Activated CD4-positive, alpha-beta T cell treated with anti-CD3 and anti-CD28 coated beads, Interleukin-2, amount 50 U/mL, for 16 hours (primary cell): ENCODE measurements around the gene CCDC80.

Experiments
- DNase-seq: peaks from one replicate; pipeline ENCODE4 v3.0.0-alpha.2; 2020

CCDC80 gene

DNA sequence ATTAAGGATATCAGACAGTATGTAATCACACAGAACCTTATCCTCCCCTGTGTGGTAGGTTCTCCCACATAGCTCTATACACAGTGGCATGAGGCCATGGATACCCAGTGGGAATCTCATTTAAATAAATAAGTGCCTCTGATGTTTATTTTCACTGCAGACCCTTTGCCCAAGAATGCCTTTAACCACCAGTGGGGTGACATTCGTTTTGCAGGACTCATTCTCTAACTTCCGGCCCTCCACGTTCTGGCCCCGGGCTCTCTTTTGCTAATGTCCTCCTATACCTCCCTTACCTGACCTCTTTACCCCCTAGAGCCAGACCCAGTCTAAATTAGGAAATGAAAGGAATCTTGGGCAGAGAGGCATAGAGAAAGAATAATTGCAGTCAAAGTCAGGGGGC, 8.3 kb downstream of the CCDC80 start:
- no peak for DNase-seq

- no peak for DNase-seq
Observed at GRCh38 chr3:112631257-112631656, 9.7 kb downstream of the CCDC80 start.

DNA sequence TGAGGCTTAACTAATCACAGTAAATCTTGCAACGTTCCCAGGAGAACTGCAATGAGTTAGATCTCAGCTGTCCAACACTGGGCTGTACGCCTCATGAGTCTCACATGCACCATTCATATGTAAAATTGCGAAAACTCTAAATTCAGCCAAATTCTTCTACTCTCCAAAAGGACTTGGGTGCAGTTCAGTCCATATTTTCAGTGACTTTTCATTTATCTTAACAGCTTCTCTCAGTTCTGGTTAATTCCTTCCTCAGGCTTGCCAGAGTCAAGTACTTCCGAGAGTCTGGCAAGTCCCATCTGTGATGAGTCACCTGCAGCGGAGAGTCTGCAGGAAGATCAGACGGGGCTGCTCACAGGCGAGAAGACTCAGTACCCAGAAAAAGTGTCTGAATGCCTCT, 11.5 kb downstream of the CCDC80 start:
- peak; percentile 35 for DNase-seq

DNA sequence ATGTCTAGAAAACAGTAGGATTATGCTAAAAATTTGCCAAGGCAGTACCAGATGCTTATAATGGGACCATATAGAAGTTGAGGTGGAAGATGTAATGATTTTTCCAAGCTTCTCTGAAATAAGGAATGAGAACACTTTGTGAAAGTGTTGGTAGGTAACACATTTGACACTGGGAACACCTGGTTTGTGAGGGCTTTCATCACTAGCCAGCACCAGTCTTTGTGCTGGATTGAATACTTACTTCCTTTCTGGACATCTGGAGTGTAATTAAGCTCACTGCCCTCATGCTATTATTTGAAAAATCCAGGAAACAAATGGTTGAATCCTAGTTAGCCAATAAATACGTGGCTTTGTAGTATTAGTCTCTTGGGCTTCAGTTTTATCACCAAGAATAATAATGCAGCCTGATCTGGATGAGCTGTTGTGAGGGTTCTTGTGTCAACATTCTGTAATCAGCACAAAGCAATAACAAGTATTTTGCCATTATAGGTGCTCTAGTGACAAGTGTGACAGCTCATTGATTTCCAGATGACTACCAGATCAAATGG, 12.9 kb downstream of the CCDC80 start:
- DNase-seq, result no peak

DNA sequence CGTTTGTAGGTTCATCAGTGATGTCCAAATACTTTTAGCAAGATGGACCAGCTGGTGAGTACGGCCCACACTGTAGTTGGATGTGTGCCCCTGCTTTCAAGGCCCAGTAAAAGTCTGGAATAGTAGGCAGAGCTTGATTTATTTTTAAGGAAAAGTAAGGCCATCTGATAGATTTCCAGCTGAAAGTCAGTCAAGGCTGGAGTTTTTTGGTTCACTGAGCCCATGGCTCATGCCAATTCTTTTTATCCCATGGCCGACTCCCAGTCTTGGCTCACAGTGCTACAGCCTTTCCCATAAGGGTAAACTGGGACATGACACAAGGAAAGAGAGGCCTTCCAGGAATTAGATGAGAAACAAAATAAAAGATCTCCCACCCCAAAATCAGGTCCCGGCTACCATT, 13.5 kb downstream of the CCDC80 start:
- no peak for DNase-seq

DNA sequence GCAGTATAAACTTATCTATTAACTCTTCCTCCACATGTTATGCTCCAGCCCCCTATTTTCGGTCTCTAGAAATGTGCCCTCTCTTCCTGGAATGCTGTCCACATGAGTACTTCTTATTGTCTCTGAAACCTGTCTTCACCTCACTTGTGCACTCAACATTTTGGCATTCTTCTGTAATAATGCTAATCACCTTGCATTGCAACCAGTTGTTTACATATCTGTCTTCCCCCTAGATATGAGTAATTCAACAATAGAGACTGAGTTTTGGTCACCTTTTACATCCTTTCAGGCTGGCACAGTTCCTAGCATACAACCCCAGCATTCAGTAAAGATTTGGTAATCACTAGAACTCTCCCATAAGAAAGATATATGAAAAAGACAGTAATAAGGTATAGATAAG, 17.2 kb downstream of the CCDC80 start:
- no peak for DNase-seq

- no peak for DNase-seq
Observed at GRCh38 chr3:112623213-112623612, 17.7 kb downstream of the CCDC80 start.

DNA sequence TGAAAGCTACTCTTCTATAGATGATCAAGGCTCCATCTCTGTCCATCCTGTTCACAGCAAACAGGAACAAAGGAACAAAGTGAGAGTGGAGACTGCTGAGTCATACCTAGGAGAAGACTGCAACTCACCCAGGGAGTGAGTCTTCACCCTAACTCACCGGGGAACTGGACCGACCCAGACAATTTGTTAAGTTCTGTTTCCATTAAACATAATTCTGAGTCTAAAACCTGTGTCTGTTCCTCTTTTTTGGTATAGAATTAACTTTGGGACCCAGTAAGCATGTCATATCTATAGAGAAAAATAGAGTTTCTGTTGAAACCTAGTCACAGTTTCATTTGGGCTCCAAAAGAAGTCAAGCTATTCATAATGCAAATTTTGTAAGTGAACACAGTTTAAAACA, 21.6 kb downstream of the CCDC80 start:
- DNase-seq, result no peak

GRCh38 chr3:112617285-112617684, 23.7 kb downstream of the CCDC80 start:
- no peak for DNase-seq

- no peak for DNase-seq
Observed at GRCh38 chr3:112615989-112616731, 24.8 kb downstream of the CCDC80 start.

DNA sequence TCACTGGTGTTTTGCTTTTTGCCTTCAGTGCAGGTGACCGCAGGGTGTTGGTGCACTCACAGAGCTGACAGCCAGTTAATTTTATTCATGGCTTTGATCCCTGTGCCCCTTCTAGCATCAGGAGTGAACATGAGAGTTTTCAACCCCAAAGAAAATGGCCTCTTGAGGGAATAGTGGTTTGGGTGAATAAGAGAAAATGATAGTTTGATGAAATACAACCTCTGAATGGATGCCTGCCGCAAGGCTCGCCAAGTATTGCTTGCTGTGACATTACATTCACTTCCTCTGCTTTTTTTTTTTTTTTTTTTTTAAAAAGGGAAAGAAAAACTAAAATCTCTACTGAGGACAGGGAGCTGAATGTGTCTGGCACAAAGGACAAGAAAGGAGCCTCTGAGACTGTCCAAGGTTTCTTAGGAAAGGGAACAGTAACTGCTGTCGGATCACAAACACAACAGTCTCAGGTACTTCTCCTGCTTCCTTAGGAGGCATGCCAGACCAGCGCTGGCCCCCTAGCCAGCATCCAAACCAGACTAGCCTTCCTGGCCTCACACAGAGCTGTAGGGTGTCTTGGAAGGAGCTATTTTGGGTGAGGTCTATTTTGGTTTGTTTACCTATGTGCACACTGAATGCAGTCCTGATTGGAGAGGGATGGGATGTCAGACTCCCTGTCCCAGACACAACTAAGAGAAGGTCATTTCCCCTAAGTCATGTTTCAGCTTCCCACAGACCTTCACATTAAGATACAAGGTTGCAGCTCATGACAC, 29.0 kb downstream of the CCDC80 start:
- no peak for DNase-seq

GRCh38 chr3:112610121-112610520, 30.8 kb downstream of the CCDC80 start:
- DNase-seq, result no peak

- DNase-seq, result no peak
Observed at GRCh38 chr3:112607863-112608262, 33.1 kb downstream of the CCDC80 start.

DNA sequence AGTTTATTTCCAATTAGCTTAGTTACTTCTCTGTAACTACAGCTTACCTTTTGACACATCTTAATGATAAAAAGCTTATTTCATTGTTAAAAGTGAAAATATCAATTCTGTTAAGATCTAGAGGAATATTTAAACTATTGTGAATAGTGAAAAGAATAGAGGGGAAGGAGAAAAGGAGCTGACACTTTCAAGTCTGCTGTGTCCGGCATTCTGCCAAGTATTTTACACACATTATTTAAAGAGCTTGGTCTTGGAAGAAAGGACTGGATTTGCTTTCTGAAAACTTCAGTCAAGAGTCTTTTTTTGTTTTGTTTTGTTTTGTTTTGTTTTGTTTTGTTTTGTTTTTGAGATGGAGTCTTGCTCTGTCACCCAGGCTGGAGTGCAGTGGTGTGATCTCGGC, 34.8 kb downstream of the CCDC80 start:
- no peak for DNase-seq

GRCh38 chr3:112605285-112605684, 35.7 kb downstream of the CCDC80 start:
- peak; percentile 44 for DNase-seq

DNA sequence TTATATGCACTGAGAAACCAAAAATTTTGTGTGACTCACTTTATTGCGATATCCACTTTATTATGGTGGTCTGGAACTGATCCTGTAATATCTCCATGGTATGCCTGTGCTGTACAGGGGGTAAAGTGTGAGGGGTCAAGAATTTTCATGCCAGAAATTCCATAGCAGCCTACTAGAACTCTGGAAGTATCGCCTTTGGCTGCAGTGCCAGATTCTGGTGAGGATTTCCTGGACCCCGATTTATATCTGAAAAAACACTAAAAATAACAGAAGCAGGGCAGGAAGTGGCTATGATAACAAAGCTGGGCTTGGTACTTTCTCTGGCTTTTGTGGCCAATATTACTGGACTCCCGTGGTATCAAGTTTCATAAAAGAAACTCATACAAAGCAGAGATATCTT, 36.4 kb downstream of the CCDC80 start:
- no peak for DNase-seq

- peak; percentile 68 for DNase-seq
Observed at GRCh38 chr3:112602217-112602838, 38.6 kb downstream of the CCDC80 start.

GRCh38 chr3:112598731-112599130, 42.2 kb downstream of the CCDC80 start:
- no peak for DNase-seq

DNA sequence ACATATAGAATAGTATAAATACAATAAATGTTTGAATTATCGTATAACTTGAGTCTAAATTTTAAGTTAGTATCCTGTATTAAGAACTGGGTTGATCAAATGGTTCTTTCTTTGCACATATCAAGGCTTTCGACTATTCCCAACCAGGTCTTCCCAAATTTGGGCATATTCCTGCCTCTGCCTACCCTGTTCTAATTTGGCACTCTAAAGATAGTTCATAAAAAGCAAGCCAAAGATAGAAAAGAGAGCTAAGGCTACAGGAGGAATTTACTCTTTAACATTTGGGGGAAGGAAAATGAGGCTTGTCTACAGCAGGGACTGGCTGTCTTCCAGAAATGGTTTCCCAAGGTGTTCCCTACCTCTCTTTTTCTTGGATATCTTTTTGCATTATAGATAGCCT, 43.0 kb downstream of the CCDC80 start:
- DNase-seq, result no peak

DNA sequence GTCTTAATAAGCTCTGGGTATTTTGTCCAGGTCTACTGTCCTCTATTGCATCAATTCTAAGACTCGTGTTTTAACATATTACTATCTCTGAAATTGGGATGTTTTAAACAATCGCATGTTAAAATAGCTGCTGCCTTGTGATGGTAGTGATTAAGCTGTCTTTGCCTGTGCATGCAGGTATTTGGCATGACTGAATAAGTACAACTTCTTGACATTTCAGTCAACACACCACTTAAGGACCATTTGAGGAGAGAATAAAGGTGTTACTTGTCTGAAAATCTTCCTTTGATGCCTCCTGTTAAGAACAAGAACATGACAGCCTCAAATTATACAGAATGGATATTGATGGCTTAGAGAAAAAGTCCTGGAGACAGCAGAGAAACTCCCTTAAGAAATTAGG, 46.1 kb downstream of the CCDC80 start:
- no peak for DNase-seq

DNA sequence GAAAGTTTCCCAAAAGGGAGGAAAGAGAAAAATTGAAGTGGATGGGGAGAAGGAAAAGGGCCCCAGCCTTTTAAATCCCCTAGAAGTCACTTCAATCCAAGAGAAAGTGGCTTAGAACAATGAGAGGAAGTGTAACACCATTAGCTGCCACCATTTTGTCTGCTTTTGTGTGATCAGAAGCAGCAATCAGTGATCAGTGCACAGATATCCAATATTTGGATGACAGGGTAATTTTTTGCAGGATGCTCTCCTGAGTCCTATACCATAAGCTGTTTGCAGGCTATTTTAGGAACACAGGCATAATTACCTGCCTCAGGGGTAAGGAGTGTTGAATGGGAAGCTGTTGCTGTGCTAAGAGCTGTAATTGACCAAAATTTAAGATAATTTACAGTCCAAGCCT, 47.7 kb downstream of the CCDC80 start:
- DNase-seq, result no peak

GRCh38 chr3:112587336-112587735, 53.6 kb downstream of the CCDC80 start:
- no peak for DNase-seq

- DNase-seq, result no peak
Observed at GRCh38 chr3:112585782-112586181, 55.2 kb downstream of the CCDC80 start.

DNA sequence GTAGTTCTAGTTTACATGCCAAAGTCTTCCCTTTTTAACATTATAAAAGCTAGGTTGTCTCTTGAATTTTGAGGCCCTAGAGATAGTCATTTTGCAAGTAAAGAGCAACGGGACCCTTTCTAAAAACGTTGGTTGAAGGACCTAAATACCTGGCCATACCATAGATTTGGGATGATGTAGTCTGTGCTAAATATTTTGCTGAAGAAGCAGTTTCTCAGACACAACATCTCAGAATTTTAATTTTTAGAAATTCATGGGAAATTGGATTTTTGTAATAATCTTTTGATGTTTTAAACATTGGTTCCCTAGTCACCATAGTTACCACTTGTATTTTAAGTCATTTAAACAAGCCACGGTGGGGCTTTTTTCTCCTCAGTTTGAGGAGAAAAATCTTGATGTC, 57.8 kb downstream of the CCDC80 start:
- no peak for DNase-seq
